ENCODE measurements around the gene STC2.
A peak's percentile ranks its signal among the peaks of the same experiment; 100 is the strongest.

The STC2 gene

DNA sequence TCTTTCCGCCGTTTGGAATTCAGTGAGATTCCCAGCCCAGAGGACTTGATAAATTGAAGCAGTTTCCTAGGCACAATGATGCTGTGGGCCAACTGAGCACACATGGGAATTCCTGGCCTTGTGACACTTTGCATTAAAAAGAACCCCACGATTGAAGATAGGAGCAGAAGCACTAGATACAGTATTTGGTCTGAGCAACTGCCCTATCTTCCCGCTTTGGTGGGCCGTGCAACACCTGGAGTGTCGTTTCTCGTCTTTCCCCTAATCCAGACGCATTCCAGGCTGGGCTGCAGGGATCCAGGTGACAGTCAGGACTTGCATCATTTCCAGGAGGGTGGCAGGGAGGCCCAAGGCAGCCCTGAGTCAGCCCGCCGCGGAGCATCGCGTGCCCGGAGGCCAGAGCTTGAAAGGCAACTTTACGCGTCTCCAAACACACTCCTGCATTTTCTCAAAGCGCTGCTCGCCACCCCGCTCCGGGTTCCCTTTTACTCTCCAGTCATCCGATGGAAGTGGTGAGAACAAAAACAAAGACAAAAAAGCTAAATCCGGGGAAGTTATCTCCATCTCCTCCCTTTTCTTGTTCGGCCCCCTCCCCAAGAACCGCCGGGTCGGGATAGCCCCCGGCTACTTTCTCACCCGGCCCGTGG is 753 bp upstream of the STC2 start:
- DNase-seq = no peak

- no peak for DNase-seq
Observed at GRCh38 chr5:173327084-173327947, 898 bp downstream of the STC2 start.

DNA sequence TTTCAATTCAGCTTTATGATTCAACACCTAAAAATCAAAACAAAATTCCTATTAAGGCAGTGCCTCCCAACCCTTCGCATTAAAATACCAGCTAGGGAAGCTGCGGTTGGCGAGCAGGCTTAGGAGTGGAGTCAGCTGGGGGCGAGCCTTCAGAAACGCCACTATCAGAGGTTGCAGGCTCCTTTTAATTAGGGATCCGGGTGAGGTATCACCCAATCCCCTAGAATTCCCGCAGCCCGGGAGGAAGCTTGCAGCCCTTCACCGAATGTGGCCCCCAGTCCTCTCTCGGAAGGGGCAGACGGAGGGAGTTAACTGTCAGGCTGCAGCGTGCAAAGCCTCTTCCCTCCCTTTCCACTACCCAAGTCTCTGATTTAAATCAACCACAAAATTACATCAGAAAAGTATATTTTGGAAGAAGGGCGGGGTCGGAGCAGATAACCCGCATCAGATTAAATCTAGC is 1.7 kb downstream of the STC2 start:
- no peak for DNase-seq

DNA sequence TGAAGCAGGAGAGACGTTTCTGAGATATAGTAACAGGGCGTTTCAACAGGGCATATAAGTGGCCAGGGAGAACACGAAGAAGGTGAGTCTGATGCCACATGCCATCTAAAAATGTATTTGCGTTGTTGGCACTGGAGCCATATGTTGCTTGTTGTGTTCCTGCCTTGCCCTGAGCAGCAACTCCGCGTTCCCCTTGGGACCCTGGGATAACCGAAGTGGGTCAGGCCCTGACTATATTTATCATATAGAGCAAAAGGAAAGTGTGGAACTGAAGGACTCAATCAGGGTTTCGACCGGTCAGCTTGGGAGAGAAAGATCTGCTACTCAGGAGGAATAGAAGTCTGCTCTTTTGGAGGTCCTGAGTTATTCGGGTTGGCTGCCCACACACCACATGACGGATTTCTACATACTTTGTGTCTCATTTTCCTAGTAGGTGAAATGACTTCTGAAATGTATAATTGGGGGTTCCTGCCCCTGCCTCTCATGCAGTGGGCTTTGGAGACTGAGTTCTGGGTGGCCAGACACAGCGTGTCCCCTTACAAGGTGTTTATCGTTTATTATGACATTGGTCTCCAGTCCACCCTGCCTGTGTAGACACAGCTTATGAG is 3.0 kb downstream of the STC2 start:
- DNase-seq = no peak

DNA sequence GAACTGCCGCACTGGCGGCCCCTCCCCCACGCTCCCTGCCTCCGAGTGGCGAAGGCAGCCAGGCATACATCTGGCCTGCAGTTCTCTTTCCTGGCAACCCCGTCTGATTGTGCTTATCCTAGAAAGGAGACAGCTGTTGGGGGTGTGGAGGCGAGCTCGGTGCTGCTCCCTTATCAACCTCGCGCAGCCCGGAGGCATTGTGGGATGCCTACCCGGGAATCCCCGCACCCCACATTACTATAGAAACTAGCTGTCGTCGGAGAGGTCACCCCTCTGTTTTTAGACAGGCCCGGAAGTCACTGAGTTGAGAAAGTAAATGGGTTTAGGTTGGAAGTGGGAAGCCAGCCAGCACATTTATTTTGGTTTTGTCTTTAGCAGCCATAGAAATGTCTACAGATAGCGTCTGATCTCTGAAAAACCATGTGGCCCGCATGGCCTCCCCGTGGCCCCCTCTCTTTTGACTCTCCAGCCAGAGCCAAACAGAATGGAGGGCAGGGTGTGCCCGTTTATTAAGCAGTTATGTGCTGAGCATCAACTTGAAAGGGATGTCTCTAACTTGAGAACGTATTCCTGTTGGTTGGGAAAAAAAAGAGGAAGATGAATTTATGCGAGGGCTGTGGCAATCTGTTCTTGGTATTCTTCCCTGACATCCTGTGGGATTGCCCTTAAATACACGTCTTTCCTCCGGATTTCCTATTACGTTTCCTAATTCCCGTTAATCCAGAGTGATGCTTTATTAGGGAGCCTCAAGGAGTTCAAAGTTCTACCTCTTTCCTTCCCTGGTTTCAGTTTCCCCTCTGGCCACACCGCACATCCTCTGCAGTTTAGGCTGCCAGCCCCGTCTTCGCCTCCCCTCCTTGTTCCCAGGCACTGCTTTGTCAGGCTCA is 3.9 kb downstream of the STC2 start:
- DNase-seq = peak; percentile 78

DNA sequence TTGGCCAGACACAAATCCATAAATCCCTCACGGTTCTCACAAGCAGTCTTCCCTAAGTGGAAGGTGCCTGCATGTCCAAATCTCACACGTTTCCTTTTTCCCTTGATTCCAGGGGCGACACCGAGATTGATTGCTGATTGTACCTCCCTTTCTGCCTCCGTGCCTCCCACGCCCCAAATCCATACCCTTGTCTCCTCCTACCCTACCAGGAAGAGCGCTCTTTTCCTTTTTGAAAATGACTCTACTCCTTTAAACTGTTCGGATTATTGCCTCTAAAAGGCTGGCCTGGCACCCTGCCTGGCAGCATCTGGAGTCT is 4.5 kb downstream of the STC2 start:
- DNase-seq = no peak

DNA sequence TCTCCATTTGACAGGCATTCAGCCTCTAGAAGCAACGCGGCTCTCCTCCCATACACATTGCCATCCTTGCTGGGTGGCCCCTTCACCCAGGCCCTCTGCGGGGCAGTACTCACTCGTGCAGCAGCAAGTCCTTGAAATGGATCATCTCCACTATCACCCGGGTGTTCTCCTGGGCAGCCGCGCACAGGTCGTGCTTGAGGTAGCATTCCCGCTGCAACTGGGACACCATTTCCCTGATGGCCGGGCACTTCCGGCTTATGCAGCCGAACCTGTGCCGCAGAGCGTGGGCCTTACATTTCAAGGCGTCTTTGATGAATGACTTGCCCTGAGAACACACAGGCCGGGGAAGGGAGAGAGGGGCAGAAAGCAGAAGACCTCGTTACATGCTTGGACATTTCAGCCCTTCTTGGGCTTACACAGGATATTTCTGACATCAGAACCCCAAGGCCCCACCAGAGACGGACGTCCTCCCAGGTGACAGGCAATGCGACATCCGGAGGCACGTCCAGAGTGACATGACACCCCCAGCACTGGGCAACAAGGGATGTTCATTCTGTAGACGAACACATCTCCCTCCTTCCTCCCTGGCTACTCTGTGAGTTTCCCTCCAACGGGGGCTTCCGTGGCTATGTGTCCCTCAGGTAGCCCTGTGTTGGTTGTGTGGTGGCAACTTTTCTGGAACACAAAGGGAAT is 5.0 kb downstream of the STC2 start:
- no peak for DNase-seq

GRCh38 chr5:173321886-173322285 is 6.3 kb downstream of the STC2 start:
- no peak for DNase-seq

- DNase-seq = no peak
Observed at GRCh38 chr5:173320259-173320658, 8.0 kb downstream of the STC2 start.

- DNase-seq = no peak
Observed at GRCh38 chr5:173319646-173320045, 8.6 kb downstream of the STC2 start.

GRCh38 chr5:173318881-173319620 is 9.2 kb downstream of the STC2 start:
- no peak for DNase-seq

GRCh38 chr5:173318330-173318729 is 9.9 kb downstream of the STC2 start:
- no peak for DNase-seq

DNA sequence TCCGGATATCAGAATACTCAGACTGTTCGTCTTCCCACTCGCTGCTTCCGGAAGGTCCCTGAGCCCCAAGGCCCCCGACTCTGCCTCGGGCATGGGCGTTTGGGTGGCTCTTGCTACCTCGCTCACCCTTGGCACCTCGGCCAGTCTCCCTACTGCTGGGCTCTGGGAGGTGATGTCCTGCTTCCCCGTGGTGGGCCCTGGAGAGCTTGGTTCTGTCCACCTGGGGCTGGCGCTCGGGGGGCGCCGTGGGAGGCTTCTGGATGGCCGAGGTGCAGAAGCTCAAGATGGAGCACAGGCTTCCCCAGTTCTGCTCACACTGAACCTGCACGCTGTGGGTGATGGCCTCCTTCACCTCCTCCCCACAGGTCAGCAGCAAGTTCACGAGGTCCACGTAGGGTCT is 10.4 kb downstream of the STC2 start:
- DNase-seq = no peak

- no peak for DNase-seq
Observed at GRCh38 chr5:173317091-173317730, 11.0 kb downstream of the STC2 start.

DNA sequence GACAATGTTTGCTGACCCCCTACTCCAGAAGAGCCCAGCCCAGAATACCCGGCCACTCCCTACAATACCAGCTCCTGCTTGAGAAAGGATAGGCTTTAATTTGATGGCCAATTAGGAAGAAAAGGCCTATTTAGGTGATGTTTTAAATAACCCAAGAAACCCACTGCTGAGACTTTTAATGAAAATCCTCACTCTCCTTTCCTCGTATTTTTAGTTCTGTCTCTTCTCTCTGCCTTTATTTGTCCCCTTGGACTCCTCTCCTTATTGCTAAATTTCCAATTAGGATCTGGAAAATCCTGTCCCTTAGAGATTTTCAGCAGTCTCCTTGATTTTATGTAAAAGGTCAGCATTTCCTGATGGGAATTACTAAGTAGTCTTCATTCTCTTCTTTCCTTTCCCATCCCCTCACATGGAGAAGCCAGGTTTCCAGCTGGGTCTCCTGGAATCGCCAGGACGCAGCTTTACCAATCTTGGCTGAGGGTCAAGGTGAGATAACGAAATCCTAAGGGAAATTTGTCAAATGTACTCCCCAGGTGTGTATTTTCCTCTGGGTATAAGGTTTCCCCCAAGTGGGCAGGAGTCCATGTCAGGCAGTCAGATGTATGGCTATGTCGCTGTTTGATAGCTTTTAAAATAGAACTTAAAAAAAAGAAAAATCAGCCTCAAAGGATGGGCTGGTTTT is 11.7 kb downstream of the STC2 start:
- no peak for DNase-seq

GRCh38 chr5:173315495-173316338 is 12.5 kb downstream of the STC2 start:
- DNase-seq = peak; percentile 65

DNA sequence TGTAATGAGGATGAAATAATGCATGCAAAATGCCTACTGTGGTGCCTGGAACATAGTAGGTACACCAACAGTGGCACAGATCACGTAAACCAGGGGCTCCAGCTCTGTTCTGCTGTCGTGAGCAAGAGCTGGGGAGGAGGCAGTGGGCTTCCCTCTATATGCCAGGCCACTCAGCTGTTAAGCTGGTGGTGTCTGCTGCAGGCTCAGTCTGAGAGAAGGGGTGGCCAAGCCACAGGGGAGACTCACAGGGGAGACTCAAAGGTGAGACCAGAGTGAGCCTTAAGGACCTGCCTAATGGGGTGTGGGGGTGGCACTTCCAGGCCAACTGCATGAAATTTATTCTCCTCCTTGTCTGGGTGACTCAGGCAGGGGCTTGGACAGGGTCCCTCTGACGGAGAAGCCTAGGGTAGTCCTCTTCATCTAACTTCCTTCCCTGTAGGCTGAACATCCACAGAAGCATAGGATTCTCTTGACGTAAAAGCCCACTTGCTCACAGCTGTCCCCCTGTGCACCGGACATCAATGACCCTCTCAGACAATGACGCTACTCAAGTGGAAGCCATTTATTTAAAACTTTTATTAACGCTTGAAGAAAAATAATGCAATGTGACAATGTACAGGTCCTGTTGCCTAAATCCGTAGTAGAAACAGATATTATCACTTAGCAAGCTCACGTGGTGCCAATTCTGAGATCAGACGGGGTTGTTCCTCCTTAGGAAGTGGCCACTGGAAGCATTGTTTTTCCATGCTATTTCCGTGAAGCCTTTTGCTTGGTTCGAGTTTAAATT is 13.9 kb downstream of the STC2 start:
- no peak for DNase-seq

GRCh38 chr5:173313351-173313801 is 14.8 kb downstream of the STC2 start:
- DNase-seq = no peak

DNA sequence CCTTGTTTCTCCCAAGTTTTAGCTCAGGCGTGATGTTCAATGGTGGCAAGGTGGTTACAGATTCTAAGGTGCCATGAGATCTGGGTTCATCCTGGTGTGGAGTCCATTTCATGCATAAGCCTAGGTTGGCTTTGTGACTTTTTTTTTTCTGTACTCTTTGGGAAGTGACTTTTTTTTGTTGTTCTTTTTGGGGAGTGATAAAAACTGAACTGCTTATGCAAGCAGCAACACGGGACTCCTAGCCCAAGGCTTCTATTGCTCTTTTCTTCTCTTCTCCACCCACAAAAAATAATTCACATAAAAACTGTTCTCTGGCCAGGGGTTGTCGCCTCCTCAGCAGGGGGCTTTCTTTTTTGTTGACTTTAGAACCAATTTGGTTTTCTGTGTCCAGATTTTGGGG is 15.4 kb downstream of the STC2 start:
- DNase-seq = no peak
